GM23338 (cell line): ENCODE results near the gene MTMR6. TPM values are rescaled to one million over a fixed set of nuclear protein-coding genes. Genes with fewer than 3 reads are reported as not detected.

Experiments used
- ATAC-seq: fragments of 200-7000 bp; cut with Tn5 transposase; 3 replicates; pipeline ENCODE4 v1.9.1; 2020
- DNase-seq: peaks from one replicate; pipeline ENCODE4 v3.0.0-alpha.2; 2015; ENCODE audit warnings: low spot score
- H2AFZ ChIP-seq: fragments of 200-600 bp; sonication (generic); 2 replicates; pipeline ENCODE4 v1.8.0; 2016; ENCODE audit warnings: antibody characterized with exemption, mild to moderate bottlenecking, moderate library complexity
- H3F3A ChIP-seq: fragments of 200-600 bp; sonication (generic); replicated peaks from 2 replicates; pipeline ENCODE4 v1.8.0; 2017; ENCODE audit warnings: antibody characterized with exemption, mixed run types, low read depth
- H3K27ac ChIP-seq: fragments of 200-600 bp; sonication (generic); 2 replicates; pipeline ENCODE4 v1.6.1; 2016; ENCODE audit warnings: low read depth
- H3K27me3 ChIP-seq: fragments of 200-600 bp; sonication (generic); 2 replicates; pipeline ENCODE4 v1.8.0; 2016; ENCODE audit warnings: mild to moderate bottlenecking, mixed run types, moderate library complexity; ENCODE audit not compliant: insufficient read depth
- H3K36me3 ChIP-seq: fragments of 200-600 bp; sonication (generic); 2 replicates; pipeline ENCODE4 v1.8.0; 2016; ENCODE audit warnings: mild to moderate bottlenecking; ENCODE audit not compliant: insufficient read depth
- H3K4me1 ChIP-seq: fragments of 200-600 bp; sonication (generic); 2 replicates; pipeline ENCODE4 v1.8.0; 2016; ENCODE audit warnings: mild to moderate bottlenecking, moderate library complexity; ENCODE audit not compliant: insufficient read depth
- H3K4me2 ChIP-seq: fragments of 200-600 bp; sonication (generic); 2 replicates; pipeline ENCODE4 v1.7.1; 2017; ENCODE audit warnings: mixed run types
- H3K4me3 ChIP-seq: fragments of 200-600 bp; sonication (generic); 2 replicates; pipeline ENCODE4 v1.6.1; 2016; ENCODE audit warnings: mixed run types
- H3K79me2 ChIP-seq: fragments of 200-600 bp; sonication (generic); replicated peaks from 2 replicates; pipeline ENCODE4 v1.8.0; 2017; ENCODE audit warnings: mild to moderate bottlenecking; ENCODE audit not compliant: insufficient read depth
- H3K9me2 ChIP-seq: fragments of 200-600 bp; sonication (generic); 2 replicates; pipeline ENCODE4 v1.8.0; 2017; ENCODE audit not compliant: insufficient read depth
- H4K20me1 ChIP-seq: fragments of 200-600 bp; sonication (generic); replicated peaks from 2 replicates; pipeline ENCODE4 v1.8.0; 2017; ENCODE audit warnings: mild to moderate bottlenecking; ENCODE audit not compliant: insufficient read depth
- H3K27ac Mint-ChIP-seq: 2 replicates; pipeline ENCODE4 v1.8.0; 2020; ENCODE audit warnings: inconsistent platforms, mild to moderate bottlenecking, moderate library complexity, mixed read lengths
- H3K27me3 Mint-ChIP-seq: 3 replicates; pipeline ENCODE4 v1.8.0; 2022; ENCODE audit warnings: low read depth, mild to moderate bottlenecking, moderate library complexity, mixed read lengths, inconsistent platforms; ENCODE audit not compliant: insufficient read depth, poor library complexity
- H3K36me3 Mint-ChIP-seq: 3 replicates; pipeline ENCODE4 v1.8.0; 2021; ENCODE audit warnings: low read depth, mild to moderate bottlenecking, inconsistent platforms, moderate library complexity, mixed read lengths
- H3K4me1 Mint-ChIP-seq: 3 replicates; pipeline ENCODE4 v1.8.0; 2020; ENCODE audit warnings: mild to moderate bottlenecking, inconsistent platforms, mixed read lengths
- H3K4me3 Mint-ChIP-seq: 3 replicates; pipeline ENCODE4 v1.8.0; 2021; ENCODE audit warnings: moderate library complexity, mild to moderate bottlenecking, inconsistent platforms, mixed read lengths
- H3K9me3 Mint-ChIP-seq: 3 replicates; pipeline ENCODE4 v1.8.0; 2020; ENCODE audit warnings: moderate library complexity, mild to moderate bottlenecking, inconsistent platforms, mixed read lengths
- CREB1 ChIP-seq: fragments of 250-450 bp; sonication (Bioruptor Pico); IDR thresholded peaks from 2 replicates; pipeline ENCODE4 v1.5.0; 2020; ENCODE audit warnings: low read depth, mild to moderate bottlenecking, moderate library complexity
- ETS1 ChIP-seq: IDR thresholded peaks from 2 replicates; pipeline ENCODE4 v1.6.1; 2016; ENCODE audit warnings: antibody characterized with exemption
- EZH2 ChIP-seq: fragments of 200-600 bp; sonication (generic); IDR thresholded peaks from one replicate; pipeline ENCODE4 v1.8.0; 2017; ENCODE audit warnings: antibody characterized with exemption, mild to moderate bottlenecking, low read depth; ENCODE audit not compliant: unreplicated experiment
- EZH2phosphoT487 ChIP-seq: fragments of 200-600 bp; sonication (generic); IDR thresholded peaks from one replicate; pipeline ENCODE4 v1.8.1; 2018; ENCODE audit warnings: antibody characterized with exemption; ENCODE audit not compliant: unreplicated experiment
- JUNB ChIP-seq: IDR thresholded peaks from one replicate; pipeline ENCODE4 v1.6.1; 2016; ENCODE audit warnings: antibody characterized with exemption; ENCODE audit not compliant: unreplicated experiment
- NANOG ChIP-seq: IDR thresholded peaks from 2 replicates; pipeline ENCODE4 v1.6.1; 2016; ENCODE audit warnings: antibody characterized with exemption, borderline replicate concordance
- POLR2AphosphoS5 ChIP-seq: IDR thresholded peaks from 2 replicates; pipeline ENCODE4 v1.6.1; 2016; ENCODE audit warnings: antibody characterized with exemption, low read depth
- REST ChIP-seq: IDR thresholded peaks from one replicate; pipeline ENCODE4 v1.6.1; 2018; ENCODE audit warnings: antibody characterized with exemption; ENCODE audit not compliant: unreplicated experiment
- STAT1 ChIP-seq: IDR thresholded peaks from one replicate; pipeline ENCODE4 v1.6.1; 2016; ENCODE audit warnings: antibody characterized with exemption; ENCODE audit not compliant: unreplicated experiment
- ZNF331 ChIP-seq: fragments of 250-450 bp; sonication (Bioruptor Pico); IDR thresholded peaks from 2 replicates; pipeline ENCODE4 v1.5.0; 2020; ENCODE audit warnings: low read depth, mild to moderate bottlenecking, moderate library complexity
- long read RNA-seq: library from polyadenylated mRNA; unstranded; transcript quantifications from one replicate; pipeline ENCODE4 v2.0.0, GENCODE V29; 2020; ENCODE audit not compliant: unreplicated experiment
- polyA plus RNA-seq: library from polyadenylated mRNA; unstranded; fragments of >200 nt; fragmentation: Nextera tagmentation; extraction: Ambion mirVana; gene quantifications from 2 replicates; pipeline ENCODE4 v1.2.1, GENCODE V29; 2016
- total RNA-seq: library from RNA; depleted of rRNA; stranded (reverse); fragments of >200 nt; shearing (Covaris generic); gene quantifications from 2 replicates; pipeline ENCODE4 v1.2.3, GENCODE V29; 2014; rRNA removed
- TF ChIP-seq, protein P1 (sequence below), 2 experiments: fragments of 200-600 bp in 1 of 2; sonication (generic) in 1 of 2; conservative IDR thresholded peaks; 2 replicates each; pipeline versions ENCODE4 v1.5.1 to v1.6.1; 2016 to 2017; ENCODE audit warnings: antibody characterized with exemption in 2 of 2, low read depth in 2 of 2, mild to moderate bottlenecking in 2 of 2, moderate library complexity in 1 of 2
- TF ChIP-seq, protein P2 (sequence below): fragments of 250-450 bp; sonication (Bioruptor Pico); IDR thresholded peaks from 2 replicates; pipeline ENCODE4 v1.5.0; 2020; ENCODE audit warnings: mild to moderate bottlenecking, moderate library complexity

Gene MTMR6
- 9.5 and 11.5 TPM in 2 replicates for total RNA-seq
- 3.4 and 4.6 TPM in 2 replicates for polyA plus RNA-seq
- long read RNA-seq, full-length matches to known transcripts = 1 of 2 reads
- long read RNA-seq, partial matches to known transcripts = 0 of 2 reads
- long read RNA-seq, other reads (novel, unspliced or antisense) = 1 of 2 reads

- Mint-ChIP-seq H3K27ac (no peak within 1 kb of the TSS), H3K4me1 (peaks cover 12% of the 10 kb centered on the region), H3K4me3 (peak within 1 kb of the TSS; percentile 91), H3K36me3 (no peaks in the 10 kb centered on the region), H3K27me3 (peaks cover 2% of the 10 kb centered on the region), H3K9me3 (no peaks in the 10 kb centered on the region)
- Histone ChIP-seq H3F3A (no peaks in the 10 kb centered on the region), H3K36me3 (no peaks in the 10 kb centered on the region), H4K20me1 (peaks cover 4% of the 10 kb centered on the region; the same call in 1 of the 2 replicates), H3K27ac (0 out of 2 replicates have a peak within 1 kb of the TSS, but pooled peaks have one; percentile 39), H3K4me3 (peak within 1 kb of the TSS; percentile 91), H3K4me2 (peak within 1 kb of the TSS; percentile 84), H3K4me1 (peaks cover 6% of the 10 kb centered on the region; the same call in 1 of the 2 replicates), H3K27me3 (no peaks in the 10 kb centered on the region), H2AFZ (peak within 1 kb of the TSS; percentile 92), H3K9me2 (no peaks in the 10 kb centered on the region), H3K79me2 (peaks cover 9% of the 10 kb centered on the region; the same call in 1 of the 2 replicates)
- TF ChIP-seq ETS1 = no peak
- TF ChIP-seq JUNB = no peak
- TF ChIP-seq EZH2phosphoT487 = no peak
- no peak for TF ChIP-seq STAT1
- TF ChIP-seq CREB1 (CRISPR knock-in tag) = peak; percentile 32; the same call in 1 of the 2 replicates
- TF ChIP-seq, protein P1, sequence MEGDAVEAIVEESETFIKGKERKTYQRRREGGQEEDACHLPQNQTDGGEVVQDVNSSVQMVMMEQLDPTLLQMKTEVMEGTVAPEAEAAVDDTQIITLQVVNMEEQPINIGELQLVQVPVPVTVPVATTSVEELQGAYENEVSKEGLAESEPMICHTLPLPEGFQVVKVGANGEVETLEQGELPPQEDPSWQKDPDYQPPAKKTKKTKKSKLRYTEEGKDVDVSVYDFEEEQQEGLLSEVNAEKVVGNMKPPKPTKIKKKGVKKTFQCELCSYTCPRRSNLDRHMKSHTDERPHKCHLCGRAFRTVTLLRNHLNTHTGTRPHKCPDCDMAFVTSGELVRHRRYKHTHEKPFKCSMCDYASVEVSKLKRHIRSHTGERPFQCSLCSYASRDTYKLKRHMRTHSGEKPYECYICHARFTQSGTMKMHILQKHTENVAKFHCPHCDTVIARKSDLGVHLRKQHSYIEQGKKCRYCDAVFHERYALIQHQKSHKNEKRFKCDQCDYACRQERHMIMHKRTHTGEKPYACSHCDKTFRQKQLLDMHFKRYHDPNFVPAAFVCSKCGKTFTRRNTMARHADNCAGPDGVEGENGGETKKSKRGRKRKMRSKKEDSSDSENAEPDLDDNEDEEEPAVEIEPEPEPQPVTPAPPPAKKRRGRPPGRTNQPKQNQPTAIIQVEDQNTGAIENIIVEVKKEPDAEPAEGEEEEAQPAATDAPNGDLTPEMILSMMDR (conservative IDR thresholded peaks at IDR 0.05; ENCODE audit: low read depth in 2 of 2) = peak; percentile 84 to 90
- TF ChIP-seq POLR2AphosphoS5 = peak; percentile 64
- no peak for TF ChIP-seq EZH2
- TF ChIP-seq ZNF331 (CRISPR knock-in tag) = no peak
- no peak for TF ChIP-seq REST
- no peak for TF ChIP-seq NANOG
- TF ChIP-seq, protein P2, sequence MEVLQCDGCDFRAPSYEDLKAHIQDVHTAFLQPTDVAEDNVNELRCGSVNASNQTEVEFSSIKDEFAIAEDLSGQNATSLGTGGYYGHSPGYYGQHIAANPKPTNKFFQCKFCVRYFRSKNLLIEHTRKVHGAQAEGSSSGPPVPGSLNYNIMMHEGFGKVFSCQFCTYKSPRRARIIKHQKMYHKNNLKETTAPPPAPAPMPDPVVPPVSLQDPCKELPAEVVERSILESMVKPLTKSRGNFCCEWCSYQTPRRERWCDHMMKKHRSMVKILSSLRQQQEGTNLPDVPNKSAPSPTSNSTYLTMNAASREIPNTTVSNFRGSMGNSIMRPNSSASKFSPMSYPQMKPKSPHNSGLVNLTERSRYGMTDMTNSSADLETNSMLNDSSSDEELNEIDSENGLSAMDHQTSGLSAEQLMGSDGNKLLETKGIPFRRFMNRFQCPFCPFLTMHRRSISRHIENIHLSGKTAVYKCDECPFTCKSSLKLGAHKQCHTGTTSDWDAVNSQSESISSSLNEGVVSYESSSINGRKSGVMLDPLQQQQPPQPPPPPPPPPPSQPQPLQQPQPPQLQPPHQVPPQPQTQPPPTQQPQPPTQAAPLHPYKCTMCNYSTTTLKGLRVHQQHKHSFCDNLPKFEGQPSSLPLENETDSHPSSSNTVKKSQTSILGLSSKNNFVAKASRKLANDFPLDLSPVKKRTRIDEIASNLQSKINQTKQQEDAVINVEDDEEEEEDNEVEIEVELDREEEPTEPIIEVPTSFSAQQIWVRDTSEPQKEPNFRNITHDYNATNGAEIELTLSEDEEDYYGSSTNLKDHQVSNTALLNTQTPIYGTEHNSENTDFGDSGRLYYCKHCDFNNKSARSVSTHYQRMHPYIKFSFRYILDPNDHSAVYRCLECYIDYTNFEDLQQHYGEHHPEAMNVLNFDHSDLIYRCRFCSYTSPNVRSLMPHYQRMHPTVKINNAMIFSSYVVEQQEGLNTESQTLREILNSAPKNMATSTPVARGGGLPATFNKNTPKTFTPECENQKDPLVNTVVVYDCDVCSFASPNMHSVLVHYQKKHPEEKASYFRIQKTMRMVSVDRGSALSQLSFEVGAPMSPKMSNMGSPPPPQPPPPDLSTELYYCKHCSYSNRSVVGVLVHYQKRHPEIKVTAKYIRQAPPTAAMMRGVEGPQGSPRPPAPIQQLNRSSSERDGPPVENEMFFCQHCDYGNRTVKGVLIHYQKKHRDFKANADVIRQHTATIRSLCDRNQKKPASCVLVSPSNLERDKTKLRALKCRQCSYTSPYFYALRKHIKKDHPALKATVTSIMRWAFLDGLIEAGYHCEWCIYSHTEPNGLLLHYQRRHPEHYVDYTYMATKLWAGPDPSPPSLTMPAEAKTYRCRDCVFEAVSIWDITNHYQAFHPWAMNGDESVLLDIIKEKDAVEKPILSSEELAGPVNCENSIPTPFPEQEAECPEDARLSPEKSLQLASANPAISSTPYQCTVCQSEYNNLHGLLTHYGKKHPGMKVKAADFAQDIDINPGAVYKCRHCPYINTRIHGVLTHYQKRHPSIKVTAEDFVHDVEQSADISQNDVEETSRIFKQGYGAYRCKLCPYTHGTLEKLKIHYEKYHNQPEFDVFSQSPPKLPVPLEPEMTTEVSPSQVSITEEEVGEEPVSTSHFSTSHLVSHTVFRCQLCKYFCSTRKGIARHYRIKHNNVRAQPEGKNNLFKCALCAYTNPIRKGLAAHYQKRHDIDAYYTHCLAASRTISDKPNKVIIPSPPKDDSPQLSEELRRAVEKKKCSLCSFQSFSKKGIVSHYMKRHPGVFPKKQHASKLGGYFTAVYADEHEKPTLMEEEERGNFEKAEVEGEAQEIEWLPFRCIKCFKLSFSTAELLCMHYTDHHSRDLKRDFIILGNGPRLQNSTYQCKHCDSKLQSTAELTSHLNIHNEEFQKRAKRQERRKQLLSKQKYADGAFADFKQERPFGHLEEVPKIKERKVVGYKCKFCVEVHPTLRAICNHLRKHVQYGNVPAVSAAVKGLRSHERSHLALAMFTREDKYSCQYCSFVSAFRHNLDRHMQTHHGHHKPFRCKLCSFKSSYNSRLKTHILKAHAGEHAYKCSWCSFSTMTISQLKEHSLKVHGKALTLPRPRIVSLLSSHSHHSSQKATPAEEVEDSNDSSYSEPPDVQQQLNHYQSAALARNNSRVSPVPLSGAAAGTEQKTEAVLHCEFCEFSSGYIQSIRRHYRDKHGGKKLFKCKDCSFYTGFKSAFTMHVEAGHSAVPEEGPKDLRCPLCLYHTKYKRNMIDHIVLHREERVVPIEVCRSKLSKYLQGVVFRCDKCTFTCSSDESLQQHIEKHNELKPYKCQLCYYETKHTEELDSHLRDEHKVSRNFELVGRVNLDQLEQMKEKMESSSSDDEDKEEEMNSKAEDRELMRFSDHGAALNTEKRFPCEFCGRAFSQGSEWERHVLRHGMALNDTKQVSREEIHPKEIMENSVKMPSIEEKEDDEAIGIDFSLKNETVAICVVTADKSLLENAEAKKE (CRISPR knock-in tag) = no peak
- DNase-seq (peak; percentile 90), ATAC-seq (peak; percentile 98)
These were observed at the start of gene MTMR6 for GRCh38 chr13:25286969-25287961. Gene MTMR6 (minus strand): TSS chr13:25287488. CDS start chr13:25287247, 241 bp downstream.
